ENCODE measurements around the gene LRRTM4. TPM values are rescaled to one million over a fixed set of nuclear protein-coding genes. Genes with fewer than 3 reads are reported as not detected.
A peak's percentile ranks its signal among the peaks of the same experiment; 100 is the strongest.

The LRRTM4 gene
- total RNA-seq, 1 donor from 2014 or later = not detected

GRCh38 chr2:76930056-76930744, 592.0 kb downstream of the LRRTM4 start:
- no peak for DNase-seq (ENCODE audit: low read depth)
- no peak for FAIRE-seq
- Histone ChIP-seq H3K27me3 (ENCODE audit: control insufficient read depth, insufficient read depth, low read length) (no peaks in the 10 kb centered on the region), H3K36me3 (ENCODE audit: control insufficient read depth, insufficient read depth, low read length) (no peaks in the 10 kb centered on the region), H3K4me3 (ENCODE audit: low read depth, low read length) (no peak overlapping the region)
- no peak for TF ChIP-seq CTCF (IDR thresholded peaks at IDR 0.05; ENCODE audit: insufficient read depth, low read length, severe bottlenecking)

GRCh38 chr2:76928026-76928425, 594.1 kb downstream of the LRRTM4 start:
- no peak for DNase-seq (ENCODE audit: low read depth)
- no peak overlapping the region for H3K4me3 ChIP-seq (ENCODE audit: low read depth, low read length)
- H3K27me3 ChIP-seq (ENCODE audit: control insufficient read depth, insufficient read depth, low read length) = no peaks in the 10 kb centered on the region
- FAIRE-seq = no peak
- no peaks in the 10 kb centered on the region for H3K36me3 ChIP-seq (ENCODE audit: control insufficient read depth, insufficient read depth, low read length)
- TF ChIP-seq CTCF (IDR thresholded peaks at IDR 0.05; ENCODE audit: insufficient read depth, low read length, severe bottlenecking) = no peak

GRCh38 chr2:76921006-76921405, 601.2 kb downstream of the LRRTM4 start:
- H3K4me3 ChIP-seq (ENCODE audit: low read depth, low read length) = no peak overlapping the region
- DNase-seq (ENCODE audit: low read depth) = no peak
- no peak for TF ChIP-seq CTCF (IDR thresholded peaks at IDR 0.05; ENCODE audit: insufficient read depth, low read length, severe bottlenecking)
- H3K27me3 ChIP-seq (ENCODE audit: control insufficient read depth, insufficient read depth, low read length) = no peaks in the 10 kb centered on the region
- FAIRE-seq = no peak
- no peaks in the 10 kb centered on the region for H3K36me3 ChIP-seq (ENCODE audit: control insufficient read depth, insufficient read depth, low read length)

- DNase-seq (ENCODE audit: low read depth) (no peak), FAIRE-seq (no peak)
- no peak for TF ChIP-seq CTCF (IDR thresholded peaks at IDR 0.05; ENCODE audit: insufficient read depth, low read length, severe bottlenecking)
- H3K4me3 ChIP-seq (ENCODE audit: low read depth, low read length) = no peak overlapping the region
- no peaks in the 10 kb centered on the region for H3K36me3 ChIP-seq (ENCODE audit: control insufficient read depth, insufficient read depth, low read length)
- no peaks in the 10 kb centered on the region for H3K27me3 ChIP-seq (ENCODE audit: control insufficient read depth, insufficient read depth, low read length)
These were observed 626.7 kb downstream of the LRRTM4 start for GRCh38 chr2:76895469-76895868.

- no peak for FAIRE-seq
- H3K27me3 ChIP-seq (ENCODE audit: control insufficient read depth, insufficient read depth, low read length) = no peaks in the 10 kb centered on the region
- peak; percentile 16 for DNase-seq (ENCODE audit: low read depth)
- no peak overlapping the region for H3K4me3 ChIP-seq (ENCODE audit: low read depth, low read length)
- TF ChIP-seq CTCF (IDR thresholded peaks at IDR 0.05; ENCODE audit: insufficient read depth, low read length, severe bottlenecking) = no peak
- no peaks in the 10 kb centered on the region for H3K36me3 ChIP-seq (ENCODE audit: control insufficient read depth, insufficient read depth, low read length)
These were observed 651.6 kb downstream of the LRRTM4 start for GRCh38 chr2:76870581-76870980.

- no peak for TF ChIP-seq CTCF (IDR thresholded peaks at IDR 0.05; ENCODE audit: insufficient read depth, low read length, severe bottlenecking)
- no peak for FAIRE-seq
These were observed 652.2 kb downstream of the LRRTM4 start for GRCh38 chr2:76870011-76870410.

More at GRCh38 chr2:76870011-76870410, 652.2 kb downstream of the LRRTM4 start:
- H3K27me3 ChIP-seq (ENCODE audit: control insufficient read depth, insufficient read depth, low read length) = no peaks in the 10 kb centered on the region
- no peaks in the 10 kb centered on the region for H3K36me3 ChIP-seq (ENCODE audit: control insufficient read depth, insufficient read depth, low read length)
- H3K4me3 ChIP-seq (ENCODE audit: low read depth, low read length) = no peak overlapping the region
- peak; percentile 1 for DNase-seq (ENCODE audit: low read depth)

All from bronchial epithelial cell (primary cell).